Uterus (tissue), 4 donors: ENCODE measurements around the gene LRRK2. TPM values are rescaled to one million over a fixed set of nuclear protein-coding genes. Genes with fewer than 3 reads are reported as not detected.

Source experiments
- DNase-seq, 2 donors: peaks; one replicate each; pipeline ENCODE4 v3.0.0-alpha.2; 2019 to 2020
- H3K27ac ChIP-seq, 2 donors: fragments of 200-600 bp; sonication (generic); 1 replicate in 1 of 2; 2 replicates in 1 of 2; pipeline ENCODE4 v1.5.1; 2016 to 2018
- H3K27me3 ChIP-seq, 2 donors: fragments of 200-600 bp; sonication (generic); one replicate each; pipeline ENCODE4 v1.5.1; 2018 to 2019; ENCODE audit warnings: control low read depth in 1 of 2
- H3K36me3 ChIP-seq, 2 donors: fragments of 200-600 bp; sonication (generic); one replicate each; pipeline ENCODE4 v1.5.1; 2019; ENCODE audit warnings: control low read depth in 1 of 2
- H3K4me1 ChIP-seq, 2 donors: fragments of 200-600 bp; sonication (generic); one replicate each; pipeline ENCODE4 v1.5.1; 2018 to 2019; ENCODE audit warnings: control low read depth in 1 of 2
- H3K4me3 ChIP-seq, 2 donors: fragments of 200-600 bp; sonication (generic); 1 replicate in 1 of 2; 2 replicates in 1 of 2; pipeline ENCODE4 v1.5.1; 2018 to 2019; ENCODE audit warnings: mild to moderate bottlenecking in 1 of 2
- H3K9me3 ChIP-seq, 2 donors: fragments of 200-600 bp; sonication (generic); one replicate each; pipeline ENCODE4 v1.5.1; 2019; ENCODE audit warnings: control low read depth in 1 of 2
- CTCF ChIP-seq, 4 experiments: fragments of 200-600 bp in 2 of 4; fragments of 450-650 bp in 2 of 4; sonication (generic) in 2 of 4; IDR thresholded peaks; one replicate each; pipeline ENCODE4 v1.5.1; 2016 to 2019; ENCODE audit warnings: antibody characterized with exemption in 4 of 4, mild to moderate bottlenecking in 2 of 4, moderate library complexity in 1 of 4
- POLR2A ChIP-seq, 2 donors: fragments of 450-650 bp; IDR thresholded peaks; one replicate each; pipeline ENCODE4 v1.6.1; 2016; ENCODE audit warnings: antibody characterized with exemption in 2 of 2, mild to moderate bottlenecking in 1 of 2, moderate library complexity in 1 of 2
- intact Hi-C: fragments of 100-400 bp; cut with DNase I; formaldehyde crosslinking; loops from one replicate; pipeline ENCODE4 v1.15.1; 2023; ENCODE audit warnings: low total_unique reads
- total RNA-seq, 4 donors: library from RNA; depleted of rRNA in 3 of 4; stranded (reverse); fragments of >200 nt in 3 of 4; gene quantifications; one replicate each; pipeline versions ENCODE4 v1.1.0 to v1.2.4, GENCODE V29; 2014 to 2023
- donor health status: DM: yes; HTN: yes; CAD: no.

The LRRK2 gene
- 10 to 100 TPM; 17.1 to 40.0 (median 28.6) TPM for total RNA-seq

DNA sequence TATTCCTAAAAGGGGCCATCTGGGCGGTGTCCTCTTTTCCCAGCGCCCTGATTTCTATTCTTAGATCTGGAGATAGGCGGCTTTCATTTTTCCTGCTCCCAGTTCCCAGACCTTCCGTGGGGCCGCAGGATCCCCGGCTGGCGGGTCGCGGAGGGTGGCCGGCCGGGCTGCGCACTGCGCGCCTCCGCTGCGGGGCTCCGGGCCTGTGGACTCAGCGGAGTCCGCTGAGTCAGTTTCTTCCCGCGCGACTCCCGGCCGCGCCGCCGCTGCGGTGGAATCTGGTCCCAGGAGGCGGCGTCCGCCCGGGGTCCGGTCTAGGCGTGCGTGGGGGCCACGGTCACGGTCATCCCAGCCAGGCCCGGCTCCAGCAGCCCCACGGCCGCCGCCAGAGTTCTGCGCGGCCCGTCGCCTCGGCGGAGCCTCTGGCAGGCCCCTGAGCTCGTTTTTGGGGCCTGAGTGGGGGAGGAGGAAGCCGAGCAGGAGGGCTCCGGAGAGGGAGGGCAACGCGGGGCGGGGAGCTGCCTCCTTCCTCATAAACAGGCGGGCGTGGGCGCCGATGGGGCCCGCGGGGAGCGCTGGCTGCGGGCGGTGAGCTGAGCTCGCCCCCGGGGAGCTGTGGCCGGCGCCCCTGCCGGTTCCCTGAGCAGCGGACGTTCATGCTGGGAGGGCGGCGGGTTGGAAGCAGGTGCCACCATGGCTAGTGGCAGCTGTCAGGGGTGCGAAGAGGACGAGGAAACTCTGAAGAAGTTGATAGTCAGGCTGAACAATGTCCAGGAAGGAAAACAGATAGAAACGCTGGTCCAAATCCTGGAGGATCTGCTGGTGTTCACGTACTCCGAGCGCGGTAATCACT is at the start of gene LRRK2:
Gene LRRK2 (plus strand): TSS at position 559 of the 853 bp plus-strand sequence. CDS start 135 bp downstream, at position 694.
- no peaks in the 10 kb centered on the region for H3K9me3 ChIP-seq
- TF ChIP-seq POLR2A (IDR thresholded peaks at IDR 0.05) (peak; percentile 46 to 67), CTCF (IDR thresholded peaks at IDR 0.05) (no peak)
- DNase-seq, result peak; percentile 80 to 84
- no peaks in the 10 kb centered on the region for H3K27me3 ChIP-seq
- intact Hi-C loops, result no loop called here
- H3K4me1 ChIP-seq, result peaks cover 0 to 4% of the 10 kb centered on the region in 2 donors
- no peaks in the 10 kb centered on the region for H3K36me3 ChIP-seq
- peak within 1 kb of the TSS; percentile 95 to 98 for H3K27ac ChIP-seq
- peak within 1 kb of the TSS; percentile 70 for H3K4me3 ChIP-seq

DNA sequence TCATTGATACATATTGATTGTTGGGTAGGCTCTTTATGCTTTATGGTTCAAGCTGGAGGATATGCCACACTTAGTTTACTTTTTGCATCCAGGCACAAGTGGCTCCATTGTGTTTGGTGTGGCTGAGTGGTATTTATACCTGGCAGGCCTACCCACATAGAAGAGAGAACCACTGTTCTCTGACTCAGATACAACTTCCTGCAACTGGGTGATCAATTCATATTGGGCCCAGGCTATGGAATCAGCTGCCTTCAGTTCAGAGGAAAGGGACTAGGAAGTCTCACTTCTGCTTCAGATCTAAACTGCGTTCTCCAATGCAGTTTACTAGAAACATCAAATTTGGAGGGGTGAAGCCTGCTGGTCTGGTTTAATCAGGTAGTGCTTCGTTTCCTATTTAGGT is 49.8 kb upstream of the LRRK2 start:
- Histone ChIP-seq H3K4me1 (no peaks in the 10 kb centered on the region), H3K36me3 (no peaks in the 10 kb centered on the region), H3K27me3 (no peaks in the 10 kb centered on the region), H3K9me3 (no peaks in the 10 kb centered on the region), H3K27ac (no peak overlapping the region), H3K4me3 (no peak overlapping the region)
- intact Hi-C loops, result no loop called here
- no peak for DNase-seq
- TF ChIP-seq POLR2A (IDR thresholded peaks at IDR 0.05) (no peak), CTCF (IDR thresholded peaks at IDR 0.05) (no peak)

DNA sequence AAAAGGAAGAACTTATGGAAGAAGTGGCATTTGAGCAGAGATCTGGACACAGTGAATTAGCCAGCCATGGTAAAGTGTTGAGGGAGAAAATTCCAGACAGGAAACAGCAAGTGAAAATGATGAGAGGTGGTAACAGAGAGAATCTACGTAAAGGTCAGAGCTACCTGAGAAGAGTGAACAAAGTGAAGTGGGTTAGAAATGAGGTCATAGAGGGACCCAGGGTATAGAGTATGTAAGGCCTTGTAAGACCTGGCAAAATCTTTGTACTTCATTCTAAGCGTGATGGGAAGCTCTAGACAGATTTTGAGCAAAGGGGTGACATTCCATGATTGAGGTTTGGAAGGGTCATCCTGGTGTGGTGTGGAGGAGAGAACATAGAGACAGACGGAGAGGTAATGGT is 49.3 kb upstream of the LRRK2 start:
- Histone ChIP-seq H3K9me3 (no peaks in the 10 kb centered on the region), H3K36me3 (no peaks in the 10 kb centered on the region), H3K27me3 (no peaks in the 10 kb centered on the region), H3K27ac (no peak overlapping the region), H3K4me1 (no peaks in the 10 kb centered on the region), H3K4me3 (no peak overlapping the region)
- TF ChIP-seq CTCF (IDR thresholded peaks at IDR 0.05) (no peak), POLR2A (IDR thresholded peaks at IDR 0.05) (no peak)
- DNase-seq, result no peak
- intact Hi-C loops, result no loop called here

DNA sequence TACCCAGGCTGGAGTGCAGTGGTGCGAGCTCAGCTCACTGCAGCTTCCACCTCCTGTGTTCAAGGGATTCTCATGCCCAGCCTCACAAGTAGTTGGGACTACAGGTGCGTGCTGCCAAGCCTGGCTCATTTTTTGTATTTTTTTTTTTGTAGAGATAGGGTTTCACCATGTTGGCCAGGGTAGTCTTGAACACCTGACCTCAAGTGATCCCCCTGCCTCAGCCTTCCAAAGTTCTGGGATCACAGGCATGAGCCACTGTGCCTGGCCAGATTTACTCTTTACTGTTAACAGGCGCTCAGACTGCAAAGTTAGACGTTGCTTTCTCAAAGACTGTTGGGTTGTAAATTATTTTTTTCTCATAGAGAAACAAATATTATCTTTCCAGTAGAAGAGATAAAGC is 46.1 kb upstream of the LRRK2 start:
- H3K9me3 ChIP-seq, result no peaks in the 10 kb centered on the region
- DNase-seq, result no peak
- H3K36me3 ChIP-seq, result no peaks in the 10 kb centered on the region
- no peaks in the 10 kb centered on the region for H3K27me3 ChIP-seq
- intact Hi-C loops, result no loop called here
- no peak overlapping the region for H3K27ac ChIP-seq
- H3K4me3 ChIP-seq, result no peak overlapping the region
- TF ChIP-seq CTCF (IDR thresholded peaks at IDR 0.05) (no peak), POLR2A (IDR thresholded peaks at IDR 0.05) (no peak)
- no peaks in the 10 kb centered on the region for H3K4me1 ChIP-seq

GRCh38 chr12:40181490-40181889 is 43.3 kb upstream of the LRRK2 start:
- Histone ChIP-seq H3K4me3 (no peak overlapping the region), H3K27me3 (no peaks in the 10 kb centered on the region), H3K36me3 (no peaks in the 10 kb centered on the region), H3K27ac (no peak overlapping the region), H3K9me3 (no peaks in the 10 kb centered on the region), H3K4me1 (no peaks in the 10 kb centered on the region)
- TF ChIP-seq POLR2A (IDR thresholded peaks at IDR 0.05) (no peak), CTCF (IDR thresholded peaks at IDR 0.05) (no peak)
- DNase-seq, result no peak
- intact Hi-C loops, result no loop called here
